HG03520 (cell line): ENCODE data around the gene RGS6.

Experiments used
- ATAC-seq: cut with Tn5 transposase; IDR thresholded peaks from one replicate; pipeline ENCODE4 v1.9.1; 2021; ENCODE audit warnings: mild to moderate bottlenecking, moderate library complexity; ENCODE audit not compliant: unreplicated experiment

RGS6 gene

DNA sequence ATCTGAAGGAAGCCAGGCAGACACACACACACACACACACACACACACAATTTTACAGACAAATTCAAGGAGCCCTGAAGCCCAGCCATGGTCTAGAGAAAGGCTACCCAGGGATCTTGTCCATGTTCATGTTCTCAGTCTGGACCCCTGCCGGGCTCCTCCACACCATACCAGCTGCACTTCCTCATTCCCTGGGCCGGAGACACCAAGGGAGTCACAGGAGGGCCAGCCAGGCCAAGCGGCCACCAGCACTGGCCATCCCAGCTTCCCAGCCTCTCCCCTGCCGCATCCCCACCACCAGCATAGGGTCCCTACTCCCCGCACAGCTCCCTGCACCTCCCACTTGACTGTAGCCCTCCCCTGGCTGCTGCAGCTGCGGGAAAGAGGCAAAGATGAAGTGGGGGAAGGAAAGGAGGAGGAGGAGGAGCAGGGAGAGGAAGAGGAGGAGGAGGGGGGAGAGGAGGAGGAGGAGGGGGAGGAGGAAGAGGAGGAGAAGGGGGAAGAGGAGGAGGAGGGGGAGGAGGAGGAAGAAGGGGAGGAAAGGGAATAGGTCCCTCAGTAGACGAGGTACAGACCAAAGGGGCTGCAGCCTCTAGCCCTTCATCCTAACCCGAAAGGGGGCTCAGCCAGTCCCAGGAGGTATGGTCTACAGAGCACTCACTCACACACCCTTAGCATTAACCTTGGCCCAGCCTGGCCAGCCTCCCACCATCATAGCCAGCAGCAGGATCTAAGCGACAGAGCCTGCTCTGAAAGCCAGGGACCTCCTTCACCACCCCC, 668.5 kb downstream of the RGS6 start:
- ATAC-seq: no peak

- ATAC-seq: no peak
Measured at GRCh38 chr14:72603639-72604038, 671.4 kb downstream of the RGS6 start.

DNA sequence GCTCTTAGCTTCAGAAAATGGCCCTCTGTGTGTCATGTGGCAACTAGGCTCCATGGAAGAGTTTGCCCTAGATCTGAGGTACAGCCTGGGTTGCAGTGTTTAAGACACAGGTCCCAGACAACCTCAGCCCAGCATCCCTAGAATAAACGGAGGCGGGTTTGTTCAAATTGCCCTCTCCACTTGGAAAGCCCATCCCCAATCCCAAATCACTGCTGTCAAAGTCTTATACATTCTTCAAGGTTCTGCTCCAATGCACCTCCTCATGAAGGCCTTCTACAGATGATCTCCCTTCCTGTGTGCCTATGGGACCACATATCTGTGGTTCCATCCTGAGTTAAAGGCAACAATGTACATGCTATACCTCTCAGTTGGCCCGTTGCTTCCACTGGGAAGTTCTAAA, 671.9 kb downstream of the RGS6 start:
- no peak for ATAC-seq

- no peak for ATAC-seq
Measured at GRCh38 chr14:72605096-72605920, 673.1 kb downstream of the RGS6 start.

DNA sequence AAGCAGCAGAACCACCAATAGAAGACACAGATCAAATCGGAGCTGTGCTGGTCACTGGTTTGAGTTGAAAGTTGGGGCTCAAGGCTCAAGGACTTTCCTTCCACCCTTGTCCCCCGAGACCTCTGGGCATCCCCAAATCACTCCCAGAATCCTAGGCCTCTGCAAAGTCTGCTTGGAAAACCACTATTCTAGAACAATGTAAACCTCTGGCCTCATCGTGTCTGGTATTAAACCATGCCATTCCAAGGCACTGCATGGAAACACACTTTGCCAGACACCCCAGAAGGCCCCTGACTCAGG, 673.6 kb downstream of the RGS6 start:
- ATAC-seq: no peak

GRCh38 chr14:72606879-72607278, 674.6 kb downstream of the RGS6 start:
- no peak for ATAC-seq

GRCh38 chr14:72607386-72608130, 675.3 kb downstream of the RGS6 start:
- ATAC-seq: no peak

DNA sequence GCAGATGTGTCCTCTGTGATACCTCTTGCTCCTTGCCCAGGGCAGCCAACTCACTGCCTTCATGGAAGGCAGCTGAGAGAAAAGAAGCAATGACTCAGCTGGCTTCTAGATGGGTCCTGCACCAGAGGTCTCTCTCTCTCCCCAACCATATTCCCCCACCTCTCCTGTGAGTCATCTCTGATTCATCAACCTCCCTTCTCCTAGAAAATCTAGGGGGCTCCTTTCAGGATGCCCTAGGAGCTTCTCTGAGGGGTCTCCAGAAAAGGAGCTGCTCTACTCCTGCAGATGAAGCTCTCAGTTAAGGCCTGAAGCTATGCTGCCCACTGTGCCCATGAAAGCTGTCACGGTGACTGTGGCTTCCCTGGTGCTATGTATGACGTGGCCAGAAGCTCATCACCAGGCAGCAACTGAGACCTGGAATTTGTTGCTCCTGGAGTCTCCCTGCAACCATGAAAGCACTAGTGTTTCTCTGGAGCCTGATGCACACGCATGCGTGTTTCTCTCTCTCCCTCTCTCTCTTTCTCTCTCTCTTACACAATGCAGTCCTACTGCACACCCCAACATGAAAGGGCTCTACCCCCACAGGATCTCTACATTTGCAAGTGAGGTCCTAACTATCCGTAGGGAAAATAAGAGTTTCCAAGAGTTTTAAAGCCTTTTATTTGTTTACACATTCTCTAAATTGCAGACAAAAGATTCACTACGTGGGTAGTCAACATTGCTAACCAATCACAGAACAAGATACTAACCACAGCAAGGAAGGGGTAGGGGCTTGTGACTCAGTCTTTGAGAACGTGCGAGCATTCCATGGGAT, 676.4 kb downstream of the RGS6 start:
- ATAC-seq: no peak

DNA sequence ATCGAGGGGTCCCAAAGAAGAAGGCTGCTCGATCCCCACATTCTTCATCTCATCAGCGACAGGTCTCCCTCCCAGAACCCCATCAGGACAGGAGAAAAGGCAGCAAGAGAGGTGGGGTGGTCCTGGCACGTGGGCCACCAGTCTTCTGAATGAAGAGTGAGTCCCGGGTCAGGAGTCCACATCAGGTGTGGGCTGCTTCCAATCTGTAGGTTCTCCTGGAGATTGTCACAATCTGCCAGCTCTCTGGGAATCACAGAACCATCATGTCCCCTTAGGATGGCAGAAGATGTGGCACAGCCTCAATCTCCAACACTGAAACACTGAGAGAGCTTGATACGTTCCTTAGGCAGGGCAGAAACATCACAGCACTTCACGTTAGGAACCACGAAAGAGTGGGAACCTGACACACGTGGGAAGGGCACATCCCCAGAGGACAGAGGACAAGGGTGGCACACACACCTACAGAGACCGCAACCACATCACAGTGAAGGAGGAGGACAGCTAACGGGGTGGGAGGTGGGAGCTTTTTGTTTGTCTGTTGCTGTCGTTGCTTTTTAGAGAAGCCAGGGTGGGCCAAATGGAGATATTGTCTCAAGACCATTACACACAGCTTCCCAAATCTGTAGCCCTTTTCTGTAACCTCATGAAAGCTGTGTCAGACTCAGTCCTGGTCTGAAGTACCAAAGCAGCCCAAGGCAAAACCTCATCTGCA, 677.1 kb downstream of the RGS6 start:
- no peak for ATAC-seq

GRCh38 chr14:72610096-72610830, 678.0 kb downstream of the RGS6 start:
- ATAC-seq: no peak

GRCh38 chr14:72610831-72611200, 678.6 kb downstream of the RGS6 start:
- no peak for ATAC-seq

DNA sequence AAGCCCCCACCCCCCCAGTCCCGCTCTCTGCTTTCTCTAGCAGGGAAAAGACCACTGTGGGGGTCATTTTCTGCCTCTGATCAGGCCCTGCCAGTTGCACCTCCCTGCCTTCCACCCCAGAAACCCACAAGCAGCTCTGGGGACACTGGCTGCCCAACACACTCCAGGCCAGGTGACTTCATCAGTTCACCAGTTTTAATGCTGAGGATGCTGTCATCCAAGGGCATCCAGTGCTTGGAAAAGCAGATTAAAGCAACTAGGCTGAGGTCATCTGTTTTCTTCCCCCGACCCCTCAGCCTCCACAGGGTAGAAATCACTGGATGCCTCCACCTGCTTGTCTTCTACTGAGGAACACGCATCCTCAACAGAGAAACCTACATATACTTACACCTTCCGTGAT, 679.3 kb downstream of the RGS6 start:
- ATAC-seq: no peak

DNA sequence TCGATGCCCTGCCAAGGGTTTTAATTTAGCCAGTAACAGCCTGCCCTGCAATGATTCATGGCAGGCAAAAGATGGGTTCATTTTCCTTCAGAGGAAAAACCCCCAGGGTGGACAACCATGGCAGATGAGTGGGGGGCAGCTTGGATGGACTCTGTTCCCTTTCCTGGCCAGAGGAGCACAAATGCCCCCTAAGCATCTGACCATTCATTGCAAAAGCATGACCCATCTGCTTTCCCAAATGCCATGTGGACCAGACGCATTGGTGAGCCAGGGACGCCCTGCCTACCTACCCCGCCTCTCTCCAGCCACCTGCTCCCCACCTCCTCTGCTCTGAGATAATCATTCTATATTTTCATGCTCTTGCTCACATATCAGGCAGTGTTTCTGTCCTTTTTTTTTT, 679.8 kb downstream of the RGS6 start:
- ATAC-seq: no peak

DNA sequence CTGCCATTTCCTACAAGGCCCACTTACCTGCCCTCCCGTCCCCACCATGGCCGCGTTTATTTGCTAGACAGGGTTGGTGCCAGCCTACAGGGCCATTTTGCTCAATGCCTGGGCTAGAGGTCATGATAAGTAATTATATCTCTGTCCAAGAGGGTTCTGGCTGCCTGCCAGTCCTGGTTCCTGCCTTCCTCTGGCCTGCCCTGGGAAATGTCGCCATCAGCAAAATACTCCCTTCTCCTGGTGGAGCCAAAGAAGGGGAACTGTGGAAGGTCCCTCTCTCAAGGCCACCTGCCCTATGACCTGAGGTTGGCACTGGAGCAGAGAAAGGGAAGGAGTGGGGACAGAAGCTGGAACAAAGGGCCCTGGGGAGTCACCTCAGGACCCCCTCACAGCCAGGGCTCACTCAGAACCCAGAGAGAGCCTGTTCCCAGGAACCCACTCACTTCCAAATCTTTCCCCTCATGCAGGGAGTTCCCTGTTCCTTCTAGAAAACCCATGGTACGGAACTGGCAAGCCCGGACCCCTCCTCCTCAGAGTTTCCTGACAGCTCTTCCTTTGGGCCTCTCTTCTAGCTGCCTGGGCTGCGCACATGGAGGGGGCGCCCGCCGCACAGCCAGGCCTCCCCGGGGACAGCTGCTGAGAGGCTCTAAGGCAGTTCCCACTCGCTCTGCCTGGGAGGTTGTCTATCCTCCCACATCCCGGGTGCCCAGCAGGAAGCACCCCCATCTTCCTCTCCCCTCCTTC, 681.2 kb downstream of the RGS6 start:
- no peak for ATAC-seq

- no peak for ATAC-seq
Measured at GRCh38 chr14:72613975-72614319, 681.7 kb downstream of the RGS6 start.

DNA sequence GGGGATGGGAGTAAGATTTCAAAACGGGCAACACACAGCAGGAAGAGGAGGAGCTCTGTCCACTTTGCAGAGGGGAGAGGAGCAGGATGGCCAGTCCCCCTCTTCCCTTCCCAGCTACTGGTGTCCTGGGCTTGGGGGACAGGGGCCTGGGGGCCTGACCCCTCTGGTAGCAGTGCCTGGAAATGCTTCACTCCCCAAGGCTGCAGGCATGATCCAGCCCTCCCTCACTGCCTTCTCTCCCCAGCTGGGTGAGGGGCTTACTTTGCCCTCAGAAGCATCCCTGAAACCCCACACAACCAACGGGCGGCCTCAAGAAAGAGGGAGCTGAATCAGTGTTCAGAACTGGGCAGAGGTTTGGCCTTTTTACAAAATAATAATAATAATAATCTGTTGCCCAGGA, 682.1 kb downstream of the RGS6 start:
- ATAC-seq: no peak

DNA sequence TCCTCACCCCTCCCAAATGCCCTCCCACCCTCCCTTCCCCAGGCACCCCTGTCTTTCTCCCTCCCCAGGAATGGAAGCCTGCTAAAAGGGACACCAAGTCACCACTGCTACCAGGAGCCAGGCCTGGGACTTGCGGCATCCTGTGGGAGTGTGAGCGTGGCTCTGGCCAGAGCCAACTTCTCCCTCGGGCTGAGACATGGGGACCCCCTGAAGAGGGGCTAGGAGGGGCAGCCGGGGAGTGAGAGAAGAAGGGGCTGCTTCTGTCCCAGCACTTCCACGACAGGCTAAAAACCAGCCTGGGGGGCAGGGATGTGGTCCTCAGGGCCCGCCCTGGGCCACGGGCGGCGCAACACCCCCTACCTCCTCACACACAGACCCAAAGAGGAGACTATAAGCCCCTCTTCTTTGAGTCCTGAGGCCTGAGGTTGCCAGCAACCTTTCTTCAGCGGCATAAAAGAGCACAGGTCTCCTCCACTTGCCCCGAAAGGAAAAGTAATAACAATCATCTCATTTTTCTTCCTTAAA, 682.7 kb downstream of the RGS6 start:
- ATAC-seq: no peak

DNA sequence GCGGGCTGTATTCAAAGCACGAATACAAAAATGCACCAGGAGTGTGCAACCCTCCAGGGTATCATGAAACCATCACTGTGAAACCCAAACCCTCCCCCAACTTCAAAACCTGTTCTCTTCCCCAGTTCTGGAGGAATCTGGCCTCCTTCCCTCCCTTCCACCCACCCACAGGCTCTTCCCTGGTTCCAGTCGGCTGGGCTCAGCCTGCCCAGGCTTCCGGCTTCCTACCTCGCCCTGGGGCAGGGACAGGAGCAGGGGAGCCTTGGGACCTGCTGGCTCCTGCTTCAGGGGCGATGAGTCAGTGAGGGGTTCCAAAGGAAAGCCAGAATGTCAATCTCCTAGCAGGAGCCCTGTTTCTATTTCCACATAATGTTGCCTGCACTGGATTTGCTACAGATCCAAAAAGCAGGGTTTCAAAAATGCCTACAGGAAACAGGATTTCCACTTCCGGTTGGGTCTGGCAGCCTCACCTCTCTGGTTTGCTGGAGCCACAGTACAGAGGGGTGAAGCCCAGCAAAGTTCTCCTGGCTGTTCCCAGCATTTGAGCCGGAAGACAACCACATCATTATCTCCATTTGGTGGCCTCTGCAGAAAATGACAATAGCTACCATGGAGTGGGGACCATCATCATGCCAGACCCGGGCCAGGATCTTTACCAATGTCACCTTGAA, 683.4 kb downstream of the RGS6 start:
- ATAC-seq: no peak
